A549 (cell line): Measurements from ENCODE around the gene BTG1. TPM values are rescaled to one million over a fixed set of nuclear protein-coding genes. Genes with fewer than 3 reads are reported as not detected.

ENCODE experiments used
- CBX2 ChIP-seq: fragments of 200-600 bp; sonication (generic); IDR thresholded peaks from 2 replicates; pipeline ENCODE4 v1.6.1; 2016; ENCODE audit warnings: low read depth, mild to moderate bottlenecking, borderline replicate concordance
- EHF ChIP-seq: fragments of 250-450 bp; sonication (Bioruptor Pico); IDR thresholded peaks from 2 replicates; pipeline ENCODE4 v1.5.0; 2020; ENCODE audit warnings: mild to moderate bottlenecking
- EP300 ChIP-seq, 2 experiments: fragments of >200 bp; sonication (Bioruptor Twin); formaldehyde crosslinking; IDR thresholded peaks; 2 replicates in 1 of 2; 3 replicates in 1 of 2; pipeline ENCODE4 v1.6.1; 2016 to 2017
- FOXS1 ChIP-seq: fragments of 250-450 bp; sonication (Bioruptor Pico); IDR thresholded peaks from 2 replicates; pipeline ENCODE4 v1.5.0; 2020; ENCODE audit warnings: mild to moderate bottlenecking, moderate library complexity
- GATA3 ChIP-seq: IDR thresholded peaks from 2 replicates; pipeline ENCODE4 v1.6.1; 2012; ENCODE audit warnings: borderline replicate concordance
- JUNB ChIP-seq: fragments of >200 bp; sonication (Bioruptor Twin); formaldehyde crosslinking; IDR thresholded peaks from 2 replicates; pipeline ENCODE4 v1.6.1; 2016
- KDM5A ChIP-seq: fragments of 200-600 bp; sonication (generic); IDR thresholded peaks from 2 replicates; pipeline ENCODE4 v1.6.1; 2016; ENCODE audit warnings: antibody characterized with exemption, mild to moderate bottlenecking
- MAZ ChIP-seq: fragments of 150-350 bp; IDR thresholded peaks from 2 replicates; pipeline ENCODE4 v1.6.1; 2014; ENCODE audit warnings: antibody characterized with exemption, low read depth, low read length, borderline replicate concordance
- NR3C1 ChIP-seq: fragments of >200 bp; sonication (Bioruptor Twin); formaldehyde crosslinking; IDR thresholded peaks from 3 replicates; pipeline ENCODE4 v1.6.1; 2017
- POLR2AphosphoS2 ChIP-seq: conservative IDR thresholded peaks from 2 replicates; pipeline ENCODE4 v1.6.1; 2012; ENCODE audit warnings: low read length, improper control_type of control experiment, inconsistent platforms
- RAD21 ChIP-seq, 2 experiments: fragments of >200 bp in 1 of 2; sonication (Bioruptor Twin) in 1 of 2; formaldehyde crosslinking in 1 of 2; IDR thresholded peaks in 1 of 2; conservative IDR thresholded peaks in 1 of 2; 2 replicates in 1 of 2; 3 replicates in 1 of 2; pipeline ENCODE4 v1.6.1; 2012 to 2018; ENCODE audit warnings: inconsistent platforms in 1 of 2
- RNF2 ChIP-seq: fragments of 200-600 bp; sonication (generic); IDR thresholded peaks from 2 replicates; pipeline ENCODE4 v1.6.1; 2016; ENCODE audit warnings: low read depth, mild to moderate bottlenecking, antibody characterized with exemption, moderate library complexity, borderline replicate concordance
- TFCP2L1 ChIP-seq: fragments of 250-450 bp; sonication (Bioruptor Pico); IDR thresholded peaks from 2 replicates; pipeline ENCODE4 v1.5.0; 2021; ENCODE audit warnings: mild to moderate bottlenecking
- TP53 ChIP-seq: fragments of 250-450 bp; sonication (Bioruptor Pico); IDR thresholded peaks from 2 replicates; pipeline ENCODE4 v1.5.0; 2021; ENCODE audit warnings: mild to moderate bottlenecking, moderate library complexity
- ZSCAN20 ChIP-seq: fragments of 250-450 bp; sonication (Bioruptor Pico); IDR thresholded peaks from 2 replicates; pipeline ENCODE4 v1.8.0; 2022; ENCODE audit warnings: mild to moderate bottlenecking, moderate library complexity
- polyA plus RNA-seq, 4 experiments: library from polyadenylated mRNA; depleted of rRNA in 3 of 4; stranded (reverse); fragments of >200 nt; fragmentation: RNase III in 1 of 4; extraction: RNeasy Plus Mini Kit Qiagen cat#74134 plus additional on column Dnase treatment in 1 of 4; gene quantifications; 2 replicates in 3 of 4; 3 replicates in 1 of 4; pipeline ENCODE4 v1.2.3, GENCODE V29; 2011 to 2017
- TF ChIP-seq, protein P1 (sequence below): fragments of 200-600 bp; sonication (generic); IDR thresholded peaks from 2 replicates; pipeline ENCODE4 v1.6.1; 2016; ENCODE audit warnings: antibody characterized with exemption, mild to moderate bottlenecking, moderate library complexity
- TF ChIP-seq, protein P2 (sequence below): IDR thresholded peaks from 2 replicates; pipeline ENCODE4 v1.6.1; 2012
- TF ChIP-seq, protein P3 (sequence below): fragments of 250-450 bp; sonication (Bioruptor Pico); IDR thresholded peaks from 2 replicates; pipeline ENCODE4 v1.5.0; 2020; ENCODE audit warnings: low read depth, mild to moderate bottlenecking, moderate library complexity
- TF ChIP-seq, protein P4 (sequence below): fragments of 150-350 bp; IDR thresholded peaks from 2 replicates; pipeline ENCODE4 v1.6.1; 2014; ENCODE audit warnings: low read depth, mild to moderate bottlenecking, low read length
- TF ChIP-seq, protein P5 (sequence below): fragments of >200 bp; sonication (Bioruptor Twin); formaldehyde crosslinking; IDR thresholded peaks from 2 replicates; pipeline ENCODE4 v1.6.1; 2016
- TF ChIP-seq, protein P6 (sequence below): fragments of 250-450 bp; sonication (Bioruptor Pico); IDR thresholded peaks from 2 replicates; pipeline ENCODE4 v1.5.0; 2021; ENCODE audit warnings: mild to moderate bottlenecking, moderate library complexity, borderline replicate concordance

Gene BTG1
- polyA plus RNA-seq, 2 of the 4 experiments (the other 2 are of a cell fraction) = 29.4 to 138 TPM

DNA sequence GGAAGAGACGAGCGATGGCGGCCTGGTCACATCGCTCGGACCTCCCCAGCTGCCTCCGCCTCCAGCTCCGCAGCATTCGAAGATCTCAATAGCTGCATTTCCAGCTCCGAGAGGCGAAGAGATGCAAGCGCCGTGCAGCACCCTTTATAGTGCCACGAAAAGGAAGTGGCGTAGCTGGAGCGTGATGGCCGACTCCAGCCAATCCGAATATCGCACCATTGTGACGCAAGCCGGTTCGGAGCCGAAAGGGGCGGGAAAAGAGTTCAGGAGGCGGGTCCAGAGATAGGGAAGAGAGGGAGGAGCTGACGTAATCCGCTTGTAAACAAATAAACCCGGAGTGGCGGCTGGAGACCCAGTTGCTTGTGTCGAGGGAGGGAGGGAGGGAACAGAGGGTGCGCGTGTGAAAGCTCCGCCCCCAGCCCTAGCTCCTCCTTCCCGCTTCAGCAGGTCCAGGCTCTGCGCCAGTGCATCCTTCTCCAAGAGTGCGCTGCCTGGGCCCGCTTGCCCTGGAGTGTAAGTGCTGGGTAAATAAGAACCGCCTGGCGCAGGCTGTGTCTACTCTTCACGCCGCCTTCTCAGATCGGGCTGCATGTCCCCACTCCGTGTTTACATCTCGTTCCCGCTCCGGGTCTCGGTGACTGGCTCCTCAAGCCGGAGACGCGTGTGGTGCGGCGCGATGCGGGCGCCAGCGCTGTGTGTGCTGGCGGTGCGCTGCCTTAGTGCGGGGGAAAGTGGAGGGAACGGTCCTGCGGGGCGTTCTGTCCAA, at the start of gene BTG1 (continued):
- TF ChIP-seq RAD21 (conservative IDR thresholded peaks at IDR 0.05 in 1 of 2, IDR thresholded peaks at IDR 0.05 in 1 of 2) (peak; percentile 35 to 37; a peak in 4 of 5 replicates), MAZ (peak; percentile 77; the same call in 1 of the 2 replicates), EHF (CRISPR knock-in tag) (no peak), ZSCAN20 (CRISPR knock-in tag) (no peak), GATA3 (no peak), TFCP2L1 (CRISPR knock-in tag) (no peak), CBX2 (no peak), RNF2 (no peak), NR3C1 (no peak), TP53 (CRISPR knock-in tag) (0 out of 2 replicates have a peak, but pooled peaks have one; percentile 30), JUNB (no peak), EP300 (IDR thresholded peaks at IDR 0.05) (no peak), KDM5A (no peak), FOXS1 (CRISPR knock-in tag) (no peak), POLR2AphosphoS2 (peak; percentile 84)
- TF ChIP-seq, protein P1, sequence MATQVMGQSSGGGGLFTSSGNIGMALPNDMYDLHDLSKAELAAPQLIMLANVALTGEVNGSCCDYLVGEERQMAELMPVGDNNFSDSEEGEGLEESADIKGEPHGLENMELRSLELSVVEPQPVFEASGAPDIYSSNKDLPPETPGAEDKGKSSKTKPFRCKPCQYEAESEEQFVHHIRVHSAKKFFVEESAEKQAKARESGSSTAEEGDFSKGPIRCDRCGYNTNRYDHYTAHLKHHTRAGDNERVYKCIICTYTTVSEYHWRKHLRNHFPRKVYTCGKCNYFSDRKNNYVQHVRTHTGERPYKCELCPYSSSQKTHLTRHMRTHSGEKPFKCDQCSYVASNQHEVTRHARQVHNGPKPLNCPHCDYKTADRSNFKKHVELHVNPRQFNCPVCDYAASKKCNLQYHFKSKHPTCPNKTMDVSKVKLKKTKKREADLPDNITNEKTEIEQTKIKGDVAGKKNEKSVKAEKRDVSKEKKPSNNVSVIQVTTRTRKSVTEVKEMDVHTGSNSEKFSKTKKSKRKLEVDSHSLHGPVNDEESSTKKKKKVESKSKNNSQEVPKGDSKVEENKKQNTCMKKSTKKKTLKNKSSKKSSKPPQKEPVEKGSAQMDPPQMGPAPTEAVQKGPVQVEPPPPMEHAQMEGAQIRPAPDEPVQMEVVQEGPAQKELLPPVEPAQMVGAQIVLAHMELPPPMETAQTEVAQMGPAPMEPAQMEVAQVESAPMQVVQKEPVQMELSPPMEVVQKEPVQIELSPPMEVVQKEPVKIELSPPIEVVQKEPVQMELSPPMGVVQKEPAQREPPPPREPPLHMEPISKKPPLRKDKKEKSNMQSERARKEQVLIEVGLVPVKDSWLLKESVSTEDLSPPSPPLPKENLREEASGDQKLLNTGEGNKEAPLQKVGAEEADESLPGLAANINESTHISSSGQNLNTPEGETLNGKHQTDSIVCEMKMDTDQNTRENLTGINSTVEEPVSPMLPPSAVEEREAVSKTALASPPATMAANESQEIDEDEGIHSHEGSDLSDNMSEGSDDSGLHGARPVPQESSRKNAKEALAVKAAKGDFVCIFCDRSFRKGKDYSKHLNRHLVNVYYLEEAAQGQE = peak; percentile 50
- TF ChIP-seq, protein P2, sequence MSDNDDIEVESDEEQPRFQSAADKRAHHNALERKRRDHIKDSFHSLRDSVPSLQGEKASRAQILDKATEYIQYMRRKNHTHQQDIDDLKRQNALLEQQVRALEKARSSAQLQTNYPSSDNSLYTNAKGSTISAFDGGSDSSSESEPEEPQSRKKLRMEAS = peak; percentile 81
- TF ChIP-seq, protein P3, sequence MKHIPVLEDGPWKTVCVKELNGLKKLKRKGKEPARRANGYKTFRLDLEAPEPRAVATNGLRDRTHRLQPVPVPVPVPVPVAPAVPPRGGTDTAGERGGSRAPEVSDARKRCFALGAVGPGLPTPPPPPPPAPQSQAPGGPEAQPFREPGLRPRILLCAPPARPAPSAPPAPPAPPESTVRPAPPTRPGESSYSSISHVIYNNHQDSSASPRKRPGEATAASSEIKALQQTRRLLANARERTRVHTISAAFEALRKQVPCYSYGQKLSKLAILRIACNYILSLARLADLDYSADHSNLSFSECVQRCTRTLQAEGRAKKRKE = no peak
- TF ChIP-seq, protein P4, sequence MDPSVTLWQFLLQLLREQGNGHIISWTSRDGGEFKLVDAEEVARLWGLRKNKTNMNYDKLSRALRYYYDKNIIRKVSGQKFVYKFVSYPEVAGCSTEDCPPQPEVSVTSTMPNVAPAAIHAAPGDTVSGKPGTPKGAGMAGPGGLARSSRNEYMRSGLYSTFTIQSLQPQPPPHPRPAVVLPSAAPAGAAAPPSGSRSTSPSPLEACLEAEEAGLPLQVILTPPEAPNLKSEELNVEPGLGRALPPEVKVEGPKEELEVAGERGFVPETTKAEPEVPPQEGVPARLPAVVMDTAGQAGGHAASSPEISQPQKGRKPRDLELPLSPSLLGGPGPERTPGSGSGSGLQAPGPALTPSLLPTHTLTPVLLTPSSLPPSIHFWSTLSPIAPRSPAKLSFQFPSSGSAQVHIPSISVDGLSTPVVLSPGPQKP = no peak
- TF ChIP-seq, protein P5, sequence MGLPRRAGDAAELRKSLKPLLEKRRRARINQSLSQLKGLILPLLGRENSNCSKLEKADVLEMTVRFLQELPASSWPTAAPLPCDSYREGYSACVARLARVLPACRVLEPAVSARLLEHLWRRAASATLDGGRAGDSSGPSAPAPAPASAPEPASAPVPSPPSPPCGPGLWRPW = no peak
- TF ChIP-seq, protein P6, sequence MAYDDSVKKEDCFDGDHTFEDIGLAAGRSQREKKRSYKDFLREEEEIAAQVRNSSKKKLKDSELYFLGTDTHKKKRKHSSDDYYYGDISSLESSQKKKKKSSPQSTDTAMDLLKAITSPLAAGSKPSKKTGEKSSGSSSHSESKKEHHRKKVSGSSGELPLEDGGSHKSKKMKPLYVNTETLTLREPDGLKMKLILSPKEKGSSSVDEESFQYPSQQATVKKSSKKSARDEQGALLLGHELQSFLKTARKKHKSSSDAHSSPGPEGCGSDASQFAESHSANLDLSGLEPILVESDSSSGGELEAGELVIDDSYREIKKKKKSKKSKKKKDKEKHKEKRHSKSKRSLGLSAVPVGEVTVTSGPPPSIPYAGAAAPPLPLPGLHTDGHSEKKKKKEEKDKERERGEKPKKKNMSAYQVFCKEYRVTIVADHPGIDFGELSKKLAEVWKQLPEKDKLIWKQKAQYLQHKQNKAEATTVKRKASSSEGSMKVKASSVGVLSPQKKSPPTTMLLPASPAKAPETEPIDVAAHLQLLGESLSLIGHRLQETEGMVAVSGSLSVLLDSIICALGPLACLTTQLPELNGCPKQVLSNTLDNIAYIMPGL (CRISPR knock-in tag) = no peak
